ENCODE data around the gene ZNF654. TPM values are rescaled to one million over a fixed set of nuclear protein-coding genes. Genes with fewer than 3 reads are reported as not detected.

Gene ZNF654
- total RNA-seq, 1 experiment from 2014 or later = 7.0 TPM

DNA sequence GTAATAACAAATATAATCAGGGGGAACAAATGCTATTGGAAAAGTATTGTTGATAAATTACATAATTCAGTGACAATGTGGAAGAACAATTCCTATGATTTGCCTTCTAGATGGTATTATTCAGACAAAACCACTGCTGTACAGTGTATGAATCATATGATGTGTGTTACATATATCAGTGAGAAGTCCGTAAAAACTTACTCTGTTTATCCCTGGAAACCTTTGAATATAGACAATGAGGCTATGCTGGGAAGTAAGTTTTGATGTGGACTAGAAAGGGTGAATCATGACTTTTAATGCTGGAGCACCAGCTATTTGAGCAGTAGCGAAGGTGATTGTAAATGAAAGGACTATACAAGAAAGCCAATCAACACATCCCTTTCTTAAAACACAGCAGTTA is 108.6 kb downstream of the ZNF654 start:
- Histone ChIP-seq H3K27ac (ENCODE audit: low read depth, low read length) (no peak overlapping the region), H3K9me2 (ENCODE audit: insufficient read depth) (no peaks in the 10 kb centered on the region), H3K4me2 (ENCODE audit: low read length) (no peak overlapping the region), H3K4me1 (ENCODE audit: control insufficient read depth in 1 of 2, insufficient read depth in 2 of 2, low read length in 2 of 2) (no peaks in the 10 kb centered on the region), H3K79me2 (ENCODE audit: insufficient read depth, low read length) (peaks cover 14% of the 10 kb centered on the region), H3K9me3 (ENCODE audit: control insufficient read depth in 1 of 2, insufficient read depth in 1 of 2, low read depth in 1 of 2, low read length in 2 of 2) (no peaks in the 10 kb centered on the region), H2AFZ (ENCODE audit: low read depth, low read length, poor library complexity, severe bottlenecking) (no peak overlapping the region), H3K36me3 (ENCODE audit: control insufficient read depth in 1 of 2, insufficient read depth in 2 of 2, low read length in 2 of 2) (no peaks in the 10 kb centered on the region; a peak in 1 of 4 replicates), H4K20me1 (ENCODE audit: insufficient read depth) (no peaks in the 10 kb centered on the region), H3K9ac (ENCODE audit: low read length) (no peak overlapping the region), H3K4me3 (replicated peaks in 1 of 2; ENCODE audit: low read depth in 1 of 2, low read length in 2 of 2) (no peak overlapping the region), H3K27me3 (ENCODE audit: insufficient read depth, low read length) (no peaks in the 10 kb centered on the region)
- ChIA-PET RAD21 (ENCODE audit: low non-redundant PET in 1 of 2, low total read pairs in 2 of 2, uncharacterized antibody in 2 of 2, unreplicated experiment in 2 of 2) (no interaction called here), POLR2A (no interaction called here), CTCF (no interaction called here)
- BruUV-seq (replicated peaks) = no TSS peak
- intact Hi-C loops (cut with micrococcal nuclease) = no loop called here
- no peak for DNase-seq (ENCODE audit: low read depth, low spot score)
- no peak for ATAC-seq
- TF ChIP-seq TCF7L2 (IDR thresholded peaks at IDR 0.05; ENCODE audit: borderline replicate concordance, extremely low read depth, insufficient read depth, insufficient read length) = no peak
- TF ChIP-seq SIN3A (IDR thresholded peaks at IDR 0.05; ENCODE audit: low read depth) = no peak
- TF ChIP-seq EZH2 (IDR thresholded peaks at IDR 0.05) = no peak
- TF ChIP-seq YY1 (IDR thresholded peaks at IDR 0.05; ENCODE audit: extremely low read depth, insufficient replicate concordance, low read depth, low read length) = no peak
- TF ChIP-seq ELF1 (IDR thresholded peaks at IDR 0.05; ENCODE audit: borderline replicate concordance, low read depth) = no peak
- TF ChIP-seq FOSL1 (IDR thresholded peaks at IDR 0.05; ENCODE audit: low read depth) = no peak
- no peak for TF ChIP-seq JUND (IDR thresholded peaks at IDR 0.05)
- no peak for TF ChIP-seq POLR2AphosphoS5 (IDR thresholded peaks at IDR 0.05; ENCODE audit: low read depth, low read length)
- no peak for TF ChIP-seq CBX3 (IDR thresholded peaks at IDR 0.05; ENCODE audit: low read depth)

- Histone ChIP-seq H3K9me3 (ENCODE audit: control insufficient read depth in 1 of 2, insufficient read depth in 1 of 2, low read depth in 1 of 2, low read length in 2 of 2) (no peaks in the 10 kb centered on the region), H3K9ac (ENCODE audit: low read length) (no peak overlapping the region), H3K27me3 (ENCODE audit: insufficient read depth, low read length) (no peaks in the 10 kb centered on the region), H3K27ac (ENCODE audit: low read depth, low read length) (no peak overlapping the region), H3K4me3 (replicated peaks in 1 of 2; ENCODE audit: low read depth in 1 of 2, low read length in 2 of 2) (no peak overlapping the region), H4K20me1 (ENCODE audit: insufficient read depth) (no peaks in the 10 kb centered on the region), H3K4me2 (ENCODE audit: low read length) (no peak overlapping the region), H3K9me2 (ENCODE audit: insufficient read depth) (no peaks in the 10 kb centered on the region), H3K79me2 (ENCODE audit: insufficient read depth, low read length) (peaks cover 10% of the 10 kb centered on the region), H3K36me3 (ENCODE audit: control insufficient read depth in 1 of 2, insufficient read depth in 2 of 2, low read length in 2 of 2) (no peaks in the 10 kb centered on the region), H3K4me1 (ENCODE audit: control insufficient read depth in 1 of 2, insufficient read depth in 2 of 2, low read length in 2 of 2) (no peaks in the 10 kb centered on the region), H2AFZ (ENCODE audit: low read depth, low read length, poor library complexity, severe bottlenecking) (no peak overlapping the region)
- BruUV-seq (replicated peaks) = no TSS peak
- ATAC-seq (no peak), DNase-seq (ENCODE audit: low read depth, low spot score) (no peak)
- CTCF ChIA-PET = no interaction called here
- POLR2A ChIA-PET = no interaction called here
- intact Hi-C loops (cut with micrococcal nuclease) = no loop called here
- TF ChIP-seq CBX3 (IDR thresholded peaks at IDR 0.05; ENCODE audit: low read depth) (no peak), SP1 (IDR thresholded peaks at IDR 0.05; ENCODE audit: low read depth) (no peak), REST (IDR thresholded peaks at IDR 0.05; ENCODE audit: low read depth) (no peak), ZFX (IDR thresholded peaks at IDR 0.05) (no peak)
- RAD21 ChIA-PET (ENCODE audit: low non-redundant PET in 1 of 2, low total read pairs in 2 of 2, uncharacterized antibody in 2 of 2, unreplicated experiment in 2 of 2) = no interaction called here
These were observed 109.1 kb downstream of the ZNF654 start for GRCh38 chr3:88168171-88168570.

Data from HCT116 (cell line).